ENCODE data around the gene SOX1. TPM values are rescaled to one million over a fixed set of nuclear protein-coding genes. Genes with fewer than 3 reads are reported as not detected.

Gene SOX1
- not detected in 2 replicates for total RNA-seq

GRCh38 chr13:112067116-112067741 lies at the start of gene SOX1:
TSS of gene SOX1 (plus strand) at chr13:112067149. CDS start at chr13:112067659, 510 bp downstream.

All from bronchus fibroblast of lung (primary cell).